OCI-LY1 (cell line): ENCODE data around the gene VPS35L.

Experiments
- EZH2 ChIP-seq: fragments of 200-600 bp; sonication (generic), shearing (Covaris generic); IDR thresholded peaks from 2 replicates; pipeline ENCODE4 v1.8.0; 2017; ENCODE audit warnings: borderline replicate concordance, mixed run types, mild to moderate bottlenecking, antibody characterized with exemption, low read length, moderate library complexity, mixed read lengths
- TF ChIP-seq, protein P1 (sequence below): fragments of 200-600 bp; sonication (generic), shearing (Covaris generic); IDR thresholded peaks from 2 replicates; pipeline ENCODE4 v1.5.1; 2017; ENCODE audit warnings: mild to moderate bottlenecking, antibody characterized with exemption, low read length, moderate library complexity, mixed read lengths

DNA sequence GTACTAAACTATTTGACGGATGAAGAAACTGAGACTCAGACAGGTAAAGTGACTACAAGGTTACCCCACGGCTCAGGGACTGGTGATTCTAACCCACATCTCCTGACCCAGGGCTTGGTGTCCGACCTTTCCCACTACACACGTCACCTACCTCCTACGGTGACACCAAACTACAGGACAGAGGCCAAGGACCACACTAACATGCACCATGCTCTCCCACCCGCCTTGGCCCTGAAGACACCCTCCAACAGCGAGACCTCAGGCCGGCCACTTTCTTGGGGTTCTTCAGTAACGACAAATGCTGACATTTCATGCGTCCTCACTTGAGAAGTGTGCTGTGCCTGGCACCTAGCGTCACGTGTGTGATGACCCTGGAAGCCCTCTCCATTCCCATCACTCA is 156.1 kb downstream of the VPS35L start:
- TF ChIP-seq, protein P1, sequence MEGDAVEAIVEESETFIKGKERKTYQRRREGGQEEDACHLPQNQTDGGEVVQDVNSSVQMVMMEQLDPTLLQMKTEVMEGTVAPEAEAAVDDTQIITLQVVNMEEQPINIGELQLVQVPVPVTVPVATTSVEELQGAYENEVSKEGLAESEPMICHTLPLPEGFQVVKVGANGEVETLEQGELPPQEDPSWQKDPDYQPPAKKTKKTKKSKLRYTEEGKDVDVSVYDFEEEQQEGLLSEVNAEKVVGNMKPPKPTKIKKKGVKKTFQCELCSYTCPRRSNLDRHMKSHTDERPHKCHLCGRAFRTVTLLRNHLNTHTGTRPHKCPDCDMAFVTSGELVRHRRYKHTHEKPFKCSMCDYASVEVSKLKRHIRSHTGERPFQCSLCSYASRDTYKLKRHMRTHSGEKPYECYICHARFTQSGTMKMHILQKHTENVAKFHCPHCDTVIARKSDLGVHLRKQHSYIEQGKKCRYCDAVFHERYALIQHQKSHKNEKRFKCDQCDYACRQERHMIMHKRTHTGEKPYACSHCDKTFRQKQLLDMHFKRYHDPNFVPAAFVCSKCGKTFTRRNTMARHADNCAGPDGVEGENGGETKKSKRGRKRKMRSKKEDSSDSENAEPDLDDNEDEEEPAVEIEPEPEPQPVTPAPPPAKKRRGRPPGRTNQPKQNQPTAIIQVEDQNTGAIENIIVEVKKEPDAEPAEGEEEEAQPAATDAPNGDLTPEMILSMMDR = no peak
- TF ChIP-seq EZH2 = no peak
